ENCODE data around the gene ANKRD34C. TPM values are rescaled to one million over a fixed set of nuclear protein-coding genes. Genes with fewer than 3 reads are reported as not detected.

Gene ANKRD34C
- total RNA-seq = 0.11 TPM
- long read RNA-seq = 0 reads

GRCh38 chr15:79282371-79283251 lies at the start of gene ANKRD34C:
ANKRD34C (plus strand) TSS chr15:79282722; CDS start chr15:79293285, 10,563 bp downstream.
- no peak for ATAC-seq
- no peak for DNase-seq (ENCODE audit: missing footprints)

GRCh38 chr15:79233236-79233635 lies 49.3 kb upstream of the ANKRD34C start:
- DNase-seq (ENCODE audit: missing footprints) = no peak
- intact Hi-C loops (cut with DNase I) = no loop called here
- ATAC-seq = no peak

More at GRCh38 chr15:79282371-79283251, at the start of gene ANKRD34C:
- intact Hi-C loops (cut with DNase I) = no loop called here

- ATAC-seq (no peak), DNase-seq (ENCODE audit: missing footprints) (no peak)
Observed at GRCh38 chr15:79240036-79240435, 42.5 kb upstream of the ANKRD34C start.

GRCh38 chr15:79243723-79244122 lies 38.8 kb upstream of the ANKRD34C start:
- DNase-seq (ENCODE audit: missing footprints) = no peak
- intact Hi-C loops (cut with DNase I) = loop anchor here (10.0 kb wide), 1 partner anchor 59 kb away; no protein-coding TSS in a partner anchor
- peak; percentile 80 for ATAC-seq

More at GRCh38 chr15:79240036-79240435, 42.5 kb upstream of the ANKRD34C start:
- intact Hi-C loops (cut with DNase I) = loop anchor here (10.0 kb wide), 1 partner anchor 55 kb away; no protein-coding TSS in a partner anchor

- ATAC-seq (no peak), DNase-seq (ENCODE audit: missing footprints) (no peak)
- intact Hi-C loops (cut with DNase I) = loop anchor here (10.0 kb wide), 1 partner anchor 60 kb away; no protein-coding TSS in a partner anchor
Observed at GRCh38 chr15:79244876-79245275, 37.6 kb upstream of the ANKRD34C start.

- intact Hi-C loops (cut with DNase I) = loop anchor here (10.0 kb wide), 1 partner anchor 63 kb away; no protein-coding TSS in a partner anchor
- ATAC-seq (no peak), DNase-seq (ENCODE audit: missing footprints) (no peak)
Observed at GRCh38 chr15:79248183-79248582, 34.3 kb upstream of the ANKRD34C start.

GRCh38 chr15:79257454-79257853 lies 25.1 kb upstream of the ANKRD34C start:
- ATAC-seq (no peak), DNase-seq (ENCODE audit: missing footprints) (no peak)
- intact Hi-C loops (cut with DNase I) = no loop called here

GRCh38 chr15:79261836-79262235 lies 20.7 kb upstream of the ANKRD34C start:
- intact Hi-C loops (cut with DNase I) = no loop called here
- no peak for ATAC-seq
- no peak for DNase-seq (ENCODE audit: missing footprints)

- intact Hi-C loops (cut with DNase I) = no loop called here
- no peak for DNase-seq (ENCODE audit: missing footprints)
- no peak for ATAC-seq
Observed at GRCh38 chr15:79265167-79265566, 17.4 kb upstream of the ANKRD34C start.

- no peak for DNase-seq (ENCODE audit: missing footprints)
- intact Hi-C loops (cut with DNase I) = no loop called here
- peak; percentile 72 for ATAC-seq
Observed at GRCh38 chr15:79265987-79266579, 16.4 kb upstream of the ANKRD34C start.

- ATAC-seq = peak; percentile 57
- no peak for DNase-seq (ENCODE audit: missing footprints)
Observed at GRCh38 chr15:79283252-79284048, 928 bp downstream of the ANKRD34C start.

GRCh38 chr15:79290642-79291275 lies 8.2 kb downstream of the ANKRD34C start:
- DNase-seq (ENCODE audit: missing footprints) (no peak), ATAC-seq (no peak)
- intact Hi-C loops (cut with DNase I) = no loop called here

More at GRCh38 chr15:79283252-79284048, 928 bp downstream of the ANKRD34C start:
- intact Hi-C loops (cut with DNase I) = no loop called here

GRCh38 chr15:79292011-79292410 lies 9.5 kb downstream of the ANKRD34C start:
- ATAC-seq (no peak), DNase-seq (ENCODE audit: missing footprints) (no peak)
- intact Hi-C loops (cut with DNase I) = no loop called here

GRCh38 chr15:79294075-79294474 lies 11.6 kb downstream of the ANKRD34C start:
- intact Hi-C loops (cut with DNase I) = no loop called here
- ATAC-seq (no peak), DNase-seq (ENCODE audit: missing footprints) (no peak)

- intact Hi-C loops (cut with DNase I) = no loop called here
- ATAC-seq = no peak
- no peak for DNase-seq (ENCODE audit: missing footprints)
Observed at GRCh38 chr15:79296583-79296982, 14.1 kb downstream of the ANKRD34C start.

- ATAC-seq (no peak), DNase-seq (ENCODE audit: missing footprints) (no peak)
- intact Hi-C loops (cut with DNase I) = no loop called here
Observed at GRCh38 chr15:79299126-79299840, 16.8 kb downstream of the ANKRD34C start.

- intact Hi-C loops (cut with DNase I) = no loop called here
- DNase-seq (ENCODE audit: missing footprints) (no peak), ATAC-seq (no peak)
Observed at GRCh38 chr15:79299841-79300235, 17.3 kb downstream of the ANKRD34C start.

- intact Hi-C loops (cut with DNase I) = no loop called here
- ATAC-seq (no peak), DNase-seq (ENCODE audit: missing footprints) (no peak)
Observed at GRCh38 chr15:79307251-79307650, 24.7 kb downstream of the ANKRD34C start.

Measured in Right ventricle myocardium inferior (tissue), 1 donor.